ENCODE measurements around the gene S1PR4.
A peak's percentile ranks its signal among the peaks of the same experiment; 100 is the strongest.
"Not testable (repeated sequence)": the region's sequence is repeated elsewhere in the genome, so short reads cannot be mapped to it uniquely, and the experiment has no call there.

Gene S1PR4

DNA sequence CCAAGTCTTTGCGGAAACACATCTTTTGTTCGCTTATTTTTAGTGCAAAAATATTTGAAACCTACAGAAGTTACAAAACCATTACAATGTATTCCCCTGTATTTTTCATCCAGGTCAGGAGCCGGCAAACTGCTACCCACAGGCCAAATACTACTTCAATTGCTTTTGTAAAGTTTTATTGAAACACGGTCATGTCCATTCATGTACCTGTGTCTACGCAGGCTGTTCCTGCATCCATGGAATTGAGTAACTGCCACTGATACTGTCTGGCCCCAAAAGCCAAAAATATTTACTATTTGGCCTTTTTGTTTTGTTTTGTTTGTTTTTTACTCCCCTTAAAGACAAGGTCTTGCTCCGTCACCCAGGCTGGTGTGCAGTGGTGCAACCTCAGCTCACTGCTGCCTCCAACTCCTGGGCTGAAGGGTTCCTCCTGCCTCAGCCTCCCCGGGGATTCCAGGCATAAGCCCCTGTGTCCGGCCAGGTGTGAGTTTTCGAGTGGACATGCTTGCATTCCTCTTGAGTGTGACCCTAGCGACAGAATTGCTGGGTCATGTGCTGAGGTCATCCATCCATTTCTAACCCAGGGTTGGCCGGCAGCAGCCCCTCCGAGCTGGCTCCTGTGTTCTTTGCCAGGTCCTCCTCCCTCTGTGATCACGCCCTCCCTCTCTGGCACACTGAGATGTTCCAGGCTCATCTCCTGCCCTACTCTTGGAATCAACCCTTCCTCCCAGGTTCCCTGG is 10.9 kb upstream of the S1PR4 start:
- no peak for TF ChIP-seq POLR2AphosphoS5 (IDR thresholded peaks at IDR 0.05; ENCODE audit: low read depth, low read length)
- TF ChIP-seq TAF1 (IDR thresholded peaks at IDR 0.05; ENCODE audit: borderline replicate concordance, low read depth, low read length) = no peak
- TF ChIP-seq POLR2A (IDR thresholded peaks at IDR 0.05; ENCODE audit: low read depth, low read length) = no peak
- DNase-seq (ENCODE audit: insufficient read length) (no peak), FAIRE-seq (peak; percentile 38)

- DNase-seq (ENCODE audit: insufficient read length) (no peak), FAIRE-seq (no peak)
- no peak for TF ChIP-seq POLR2A (IDR thresholded peaks at IDR 0.05; ENCODE audit: low read depth, low read length)
Measured at GRCh38 chr19:3171894-3172672, 6.5 kb upstream of the S1PR4 start.

GRCh38 chr19:3172673-3173000 is 5.9 kb upstream of the S1PR4 start:
- DNase-seq (ENCODE audit: insufficient read length); FAIRE-seq: not testable (repeated sequence)

- DNase-seq (ENCODE audit: insufficient read length) (no peak), FAIRE-seq (peak; percentile 88)
- TF ChIP-seq POLR2A (IDR thresholded peaks at IDR 0.05; ENCODE audit: low read depth, low read length) (no peak), TAF1 (IDR thresholded peaks at IDR 0.05; ENCODE audit: borderline replicate concordance, low read depth, low read length) (no peak), POLR2AphosphoS5 (IDR thresholded peaks at IDR 0.05; ENCODE audit: low read depth, low read length) (no peak)
Measured at GRCh38 chr19:3175781-3176714, 2.5 kb upstream of the S1PR4 start.

- TF ChIP-seq POLR2A (IDR thresholded peaks at IDR 0.05; ENCODE audit: low read depth, low read length) = no peak
- FAIRE-seq (peak; percentile 85), DNase-seq (ENCODE audit: insufficient read length) (no peak)
Measured at GRCh38 chr19:3176715-3177501, 1.7 kb upstream of the S1PR4 start.

DNA sequence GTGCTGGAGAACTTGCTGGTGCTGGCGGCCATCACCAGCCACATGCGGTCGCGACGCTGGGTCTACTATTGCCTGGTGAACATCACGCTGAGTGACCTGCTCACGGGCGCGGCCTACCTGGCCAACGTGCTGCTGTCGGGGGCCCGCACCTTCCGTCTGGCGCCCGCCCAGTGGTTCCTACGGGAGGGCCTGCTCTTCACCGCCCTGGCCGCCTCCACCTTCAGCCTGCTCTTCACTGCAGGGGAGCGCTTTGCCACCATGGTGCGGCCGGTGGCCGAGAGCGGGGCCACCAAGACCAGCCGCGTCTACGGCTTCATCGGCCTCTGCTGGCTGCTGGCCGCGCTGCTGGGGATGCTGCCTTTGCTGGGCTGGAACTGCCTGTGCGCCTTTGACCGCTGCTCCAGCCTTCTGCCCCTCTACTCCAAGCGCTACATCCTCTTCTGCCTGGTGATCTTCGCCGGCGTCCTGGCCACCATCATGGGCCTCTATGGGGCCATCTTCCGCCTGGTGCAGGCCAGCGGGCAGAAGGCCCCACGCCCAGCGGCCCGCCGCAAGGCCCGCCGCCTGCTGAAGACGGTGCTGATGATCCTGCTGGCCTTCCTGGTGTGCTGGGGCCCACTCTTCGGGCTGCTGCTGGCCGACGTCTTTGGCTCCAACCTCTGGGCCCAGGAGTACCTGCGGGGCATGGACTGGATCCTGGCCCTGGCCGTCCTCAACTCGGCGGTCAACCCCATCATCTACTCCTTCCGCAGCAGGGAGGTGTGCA is 587 bp downstream of the S1PR4 start:
- TF ChIP-seq POLR2AphosphoS5 (IDR thresholded peaks at IDR 0.05; ENCODE audit: low read depth, low read length) (0 out of 2 replicates have a peak, but pooled peaks have one; percentile 26), POLR2A (IDR thresholded peaks at IDR 0.05; ENCODE audit: low read depth, low read length) (no peak; the same call in 1 of the 2 replicates), TAF1 (IDR thresholded peaks at IDR 0.05; ENCODE audit: borderline replicate concordance, low read depth, low read length) (no peak)
- peak; percentile 94 for FAIRE-seq

GRCh38 chr19:3179739-3180293 is 1.2 kb downstream of the S1PR4 start:
- DNase-seq (ENCODE audit: insufficient read length) (peak; percentile 36), FAIRE-seq (no peak)
- TF ChIP-seq POLR2A (IDR thresholded peaks at IDR 0.05; ENCODE audit: low read depth, low read length) (0 out of 2 replicates have a peak, but pooled peaks have one; percentile 10), TAF1 (IDR thresholded peaks at IDR 0.05; ENCODE audit: borderline replicate concordance, low read depth, low read length) (no peak; the same call in 1 of the 2 replicates)

More for the DNA sequence above, 587 bp downstream of the S1PR4 start:
- no peak for DNase-seq (ENCODE audit: insufficient read length)

DNA sequence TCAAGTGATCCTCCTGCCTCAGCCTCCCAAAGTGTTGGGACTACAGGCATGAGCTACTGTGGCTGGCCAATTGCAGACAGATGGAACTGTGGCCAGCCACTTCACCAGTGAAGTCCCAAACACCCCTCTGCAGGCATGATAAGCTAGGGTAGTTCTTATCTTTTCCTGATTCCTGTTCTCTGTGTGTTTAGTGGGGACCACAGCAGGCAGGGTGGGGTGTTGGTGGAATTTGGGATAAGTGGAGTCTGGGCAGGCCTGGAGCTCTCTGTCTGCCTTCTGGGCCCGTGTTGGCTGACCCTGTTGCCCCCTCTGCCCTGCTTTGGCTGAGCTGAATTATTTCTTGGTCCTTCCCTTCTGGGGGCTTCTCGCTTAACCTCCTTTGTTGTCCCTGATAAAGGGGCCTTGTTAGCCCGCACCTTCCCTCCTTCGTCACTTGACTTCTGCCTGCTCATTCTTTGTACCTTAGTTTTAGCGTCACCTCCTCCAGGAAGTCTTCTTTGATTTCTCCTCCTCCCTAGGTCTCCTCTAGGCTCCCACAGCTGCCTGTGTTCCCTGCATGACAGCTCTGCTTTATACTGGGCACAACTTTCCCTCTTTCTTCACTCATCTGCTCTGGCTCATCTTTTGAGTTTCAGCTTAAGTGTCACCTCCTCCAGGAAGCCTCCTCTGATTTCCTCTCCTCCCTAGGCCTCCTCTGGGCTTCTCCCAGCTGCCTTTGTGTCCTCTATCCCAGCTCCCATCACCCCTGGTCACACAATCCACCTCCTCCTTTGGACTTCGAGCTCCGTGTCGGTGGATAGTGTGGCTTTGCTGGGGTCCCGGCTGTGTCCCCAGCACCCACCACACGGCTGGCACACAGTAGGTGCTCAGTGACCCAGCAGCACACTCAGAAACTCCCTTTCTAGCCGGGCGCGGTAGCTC is 5.4 kb downstream of the S1PR4 start:
- FAIRE-seq (no peak), DNase-seq (ENCODE audit: insufficient read length) (no peak)
- TF ChIP-seq POLR2AphosphoS5 (IDR thresholded peaks at IDR 0.05; ENCODE audit: low read depth, low read length) (no peak), POLR2A (IDR thresholded peaks at IDR 0.05; ENCODE audit: low read depth, low read length) (no peak), TAF1 (IDR thresholded peaks at IDR 0.05; ENCODE audit: borderline replicate concordance, low read depth, low read length) (no peak)

GRCh38 chr19:3184847-3185460 is 6.4 kb downstream of the S1PR4 start:
- no peak for TF ChIP-seq TAF1 (IDR thresholded peaks at IDR 0.05; ENCODE audit: borderline replicate concordance, low read depth, low read length)
- no peak; the same call in 1 of the 2 replicates for TF ChIP-seq POLR2AphosphoS5 (IDR thresholded peaks at IDR 0.05; ENCODE audit: low read depth, low read length)
- TF ChIP-seq POLR2A (IDR thresholded peaks at IDR 0.05; ENCODE audit: low read depth, low read length) = no peak
- FAIRE-seq = peak; percentile 58
- no peak for DNase-seq (ENCODE audit: insufficient read length)

All from GM12892 (cell line).